ENCODE measurements around the gene THOP1.
"Not testable (repeated sequence)": the region's sequence is repeated elsewhere in the genome, so short reads cannot be mapped to it uniquely, and the experiment has no call there.

THOP1 gene

GRCh38 chr19:2782936-2783780 is 2.1 kb upstream of the THOP1 start, which contains the start of gene SGTA:
Gene SGTA (minus strand): TSS chr19:2783273. CDS start chr19:2769068, 14,205 bp downstream.
- DNase-seq (ENCODE audit: low read depth in 2 of 2), result peak; percentile 95

- no peak for DNase-seq (ENCODE audit: low read depth in 2 of 2)
Measured at GRCh38 chr19:2783781-2784145, 1.5 kb upstream of the THOP1 start.

- DNase-seq (ENCODE audit: low read depth in 2 of 2), result no peak
Measured at GRCh38 chr19:2787115-2787514, 1.8 kb downstream of the THOP1 start.

GRCh38 chr19:2788237-2788636 is 2.9 kb downstream of the THOP1 start:
- no peak for DNase-seq (ENCODE audit: low read depth in 2 of 2)

GRCh38 chr19:2790194-2790556 is 4.9 kb downstream of the THOP1 start:
- DNase-seq (ENCODE audit: low read depth in 2 of 2), result no peak

GRCh38 chr19:2790557-2791271 is 5.4 kb downstream of the THOP1 start:
- no peak for DNase-seq (ENCODE audit: low read depth in 2 of 2)

GRCh38 chr19:2791440-2791839 is 6.1 kb downstream of the THOP1 start:
- DNase-seq (ENCODE audit: low read depth in 2 of 2), result no peak

GRCh38 chr19:2791876-2792275 is 6.6 kb downstream of the THOP1 start:
- no peak for DNase-seq (ENCODE audit: low read depth in 2 of 2)

GRCh38 chr19:2792666-2793065 is 7.4 kb downstream of the THOP1 start:
- DNase-seq (ENCODE audit: low read depth in 2 of 2), result not testable (repeated sequence)

- DNase-seq (ENCODE audit: low read depth in 2 of 2), result no peak
Measured at GRCh38 chr19:2793126-2793525, 7.8 kb downstream of the THOP1 start.

- no peak for DNase-seq (ENCODE audit: low read depth in 2 of 2)
Measured at GRCh38 chr19:2793577-2793976, 8.3 kb downstream of the THOP1 start.

GRCh38 chr19:2795827-2796658 is 10.7 kb downstream of the THOP1 start:
- DNase-seq (ENCODE audit: low read depth in 2 of 2), result no peak

- DNase-seq (ENCODE audit: low read depth in 2 of 2), result no peak
Measured at GRCh38 chr19:2796659-2797266, 11.5 kb downstream of the THOP1 start.

GRCh38 chr19:2797280-2797679 is 12.0 kb downstream of the THOP1 start:
- no peak for DNase-seq (ENCODE audit: low read depth in 2 of 2)

GRCh38 chr19:2798158-2798685 is 12.9 kb downstream of the THOP1 start:
- DNase-seq (ENCODE audit: low read depth in 2 of 2), result no peak

- no peak for DNase-seq (ENCODE audit: low read depth in 2 of 2)
Measured at GRCh38 chr19:2798733-2799132, 13.4 kb downstream of the THOP1 start.

GRCh38 chr19:2799273-2800020 is 14.1 kb downstream of the THOP1 start:
- no peak for DNase-seq (ENCODE audit: low read depth in 2 of 2)

GRCh38 chr19:2800506-2800905 is 15.2 kb downstream of the THOP1 start:
- DNase-seq (ENCODE audit: low read depth in 2 of 2), result no peak

- no peak for DNase-seq (ENCODE audit: low read depth in 2 of 2)
Measured at GRCh38 chr19:2802826-2803225, 17.5 kb downstream of the THOP1 start.

- no peak for DNase-seq (ENCODE audit: low read depth in 2 of 2)
Measured at GRCh38 chr19:2803486-2804155, 18.3 kb downstream of the THOP1 start.
